OCI-LY7 (cell line): ENCODE results near the gene RPLP2. TPM values are rescaled to one million over a fixed set of nuclear protein-coding genes. Genes with fewer than 3 reads are reported as not detected.
A peak's percentile ranks its signal among the peaks of the same experiment; 100 is the strongest.

ENCODE experiments used
- BruUV-seq: library from RNA; stranded (reverse); fragments of 400-500 nt; replicated peaks from 2 replicates; lab custom pipeline; 2021; lab: Mats Ljungman, UMichigan
- CTCF ChIA-PET: fragments of 300-600 bp; sonication (Branson Sonifier 250); formaldehyde crosslinking; loops from one replicate; lab custom pipeline; 2022; ENCODE audit warnings: antibody characterized with exemption; ENCODE audit not compliant: unreplicated experiment; lab: Charles Lee
- POLR2A ChIA-PET: fragments of 300-600 bp; sonication (Branson Sonifier 250); formaldehyde crosslinking; loops from one replicate; lab custom pipeline; 2022; ENCODE audit warnings: antibody characterized with exemption; lab: Charles Lee
- DNase-seq: peaks from one replicate; pipeline ENCODE4 v3.0.0-alpha.2; 2015; ENCODE audit warnings: low spot score
- H2AFZ ChIP-seq: fragments of 200-600 bp; sonication (generic), shearing (Covaris generic); 2 replicates; pipeline ENCODE4 v1.6.1; 2014; ENCODE audit warnings: mild to moderate bottlenecking, antibody characterized with exemption, low read length, moderate library complexity
- H3K27ac ChIP-seq: fragments of 200-600 bp; sonication (generic); 2 replicates; pipeline ENCODE4 v1.5.1; 2014; ENCODE audit warnings: mixed run types, low read depth, mild to moderate bottlenecking, moderate library complexity, low read length, inconsistent platforms; ENCODE audit not compliant: poor library complexity, severe bottlenecking
- H3K36me3 ChIP-seq: fragments of 200-600 bp; sonication (generic); 2 replicates; pipeline ENCODE4 v1.6.1; 2014; ENCODE audit warnings: mild to moderate bottlenecking, antibody characterized with exemption, low read length, moderate library complexity, mixed read lengths; ENCODE audit not compliant: insufficient read depth
- H3K4me1 ChIP-seq: fragments of 200-600 bp; sonication (generic); 2 replicates; pipeline ENCODE4 v1.5.1; 2014; ENCODE audit warnings: mild to moderate bottlenecking, low read length; ENCODE audit not compliant: insufficient read depth, poor library complexity, severe bottlenecking
- H3K4me2 ChIP-seq: fragments of 200-600 bp; sonication (generic); 2 replicates; pipeline ENCODE4 v1.6.1; 2014; ENCODE audit warnings: mild to moderate bottlenecking, low read length
- H3K4me3 ChIP-seq: fragments of 200-600 bp; sonication (generic); 2 replicates; pipeline ENCODE4 v1.5.1; 2014; ENCODE audit warnings: mild to moderate bottlenecking, low read depth, low read length; ENCODE audit not compliant: poor library complexity, severe bottlenecking
- H3K79me2 ChIP-seq: fragments of 200-600 bp; sonication (generic); 2 replicates; pipeline ENCODE4 v1.6.1; 2016; ENCODE audit warnings: low read depth, mild to moderate bottlenecking, low read length, moderate library complexity, mixed read lengths; ENCODE audit not compliant: insufficient read depth
- H3K9me2 ChIP-seq: fragments of 200-600 bp; sonication (generic); 2 replicates; pipeline ENCODE4 v1.6.1; 2016; ENCODE audit warnings: mild to moderate bottlenecking, low read length, mixed read lengths; ENCODE audit not compliant: insufficient read depth
- H3K9me3 ChIP-seq: fragments of 200-600 bp; sonication (generic); 2 replicates; pipeline ENCODE4 v1.6.1; 2014; ENCODE audit warnings: mild to moderate bottlenecking, mixed run types, low read length, mixed read lengths
- H4K20me1 ChIP-seq: fragments of 200-600 bp; sonication (generic); 2 replicates; pipeline ENCODE4 v1.6.1; 2014; ENCODE audit warnings: mild to moderate bottlenecking, antibody characterized with exemption, low read length, moderate library complexity, mixed read lengths; ENCODE audit not compliant: insufficient read depth
- CTCF ChIP-seq: fragments of 200-600 bp; sonication (generic); conservative IDR thresholded peaks from 2 replicates; pipeline ENCODE4 v1.5.1; 2014; ENCODE audit warnings: mild to moderate bottlenecking, antibody characterized with exemption, low read length, moderate library complexity, mixed read lengths
- EZH2phosphoT487 ChIP-seq: fragments of 200-600 bp; sonication (generic); IDR thresholded peaks from 2 replicates; pipeline ENCODE4 v1.6.1; 2018; ENCODE audit warnings: low read depth, borderline replicate concordance, mild to moderate bottlenecking, mixed run types, antibody characterized with exemption, low read length, moderate library complexity, mixed read lengths
- intact Hi-C: fragments of 100-400 bp; cut with micrococcal nuclease; formaldehyde crosslinking; loops from one replicate; pipeline ENCODE4 v1.10.0; 2022; ENCODE audit not compliant: unreplicated experiment
- total RNA-seq, 2 experiments: library from RNA; depleted of rRNA in 1 of 2; stranded (reverse); fragments of >200 nt in 1 of 2; shearing (Covaris generic) in 1 of 2; gene quantifications; 2 replicates each; pipeline ENCODE4 v1.2.3, GENCODE V29; 2014 to 2022

Gene RPLP2
- total RNA-seq, 2 experiments from 2014 or later = 1,564 to 3,147 TPM

DNA sequence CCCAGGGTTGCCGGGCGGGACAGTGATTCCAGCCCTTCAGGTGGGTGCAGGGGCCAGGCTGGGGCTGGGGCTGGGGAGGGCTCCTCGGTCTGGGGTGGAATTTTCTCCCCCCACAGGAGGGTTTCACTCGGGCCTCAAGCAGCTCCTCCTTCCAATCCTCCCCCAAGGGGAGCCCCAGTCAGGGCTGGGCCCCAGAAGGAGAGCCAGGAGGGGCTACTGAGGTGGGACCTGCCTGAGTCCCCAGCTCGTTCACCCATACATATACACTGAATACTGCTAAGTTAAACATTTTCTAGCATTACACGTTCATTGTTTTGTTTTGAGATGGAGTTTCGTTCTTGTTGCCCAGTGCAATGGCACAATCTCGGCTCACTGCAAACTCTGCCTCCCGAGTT is 16.5 kb downstream of the RPLP2 start:
- Histone ChIP-seq H3K9me3 (no peaks in the 10 kb centered on the region), H2AFZ (no peak overlapping the region), H3K79me2 (no peaks in the 10 kb centered on the region), H3K9me2 (no peaks in the 10 kb centered on the region), H4K20me1 (no peaks in the 10 kb centered on the region), H3K4me2 (peak overlapping the region; percentile 76; the same call in 1 of the 2 replicates), H3K4me3 (no peak overlapping the region), H3K36me3 (no peaks in the 10 kb centered on the region), H3K27ac (no peak overlapping the region), H3K4me1 (peaks cover 36% of the 10 kb centered on the region)
- intact Hi-C loops = no loop called here
- ChIA-PET POLR2A (no interaction called here), CTCF (no interaction called here)
- BruUV-seq = no TSS peak
- TF ChIP-seq CTCF (no peak), EZH2phosphoT487 (no peak)
- no peak for DNase-seq

DNA sequence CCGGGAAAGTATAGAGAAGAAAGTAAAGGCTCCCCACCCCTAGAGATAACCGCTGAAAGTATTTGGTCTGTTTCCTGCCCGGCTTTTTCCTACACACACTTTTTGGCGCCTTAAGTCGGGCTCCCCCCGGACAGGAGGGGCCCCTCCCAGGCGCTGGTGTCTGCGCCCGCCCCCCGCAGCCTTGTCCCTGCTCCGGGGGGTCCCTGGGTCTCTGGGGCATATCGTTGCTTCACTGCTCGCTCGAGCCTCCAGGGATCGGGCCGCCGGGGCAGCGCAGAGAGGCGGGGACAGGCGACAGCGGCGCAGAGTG is 17.0 kb downstream of the RPLP2 start:
- Histone ChIP-seq H3K9me3 (no peaks in the 10 kb centered on the region), H4K20me1 (no peaks in the 10 kb centered on the region), H3K4me2 (peak overlapping the region; percentile 76), H3K9me2 (no peaks in the 10 kb centered on the region), H3K4me3 (peak overlapping the region; percentile 62), H3K36me3 (no peaks in the 10 kb centered on the region), H3K4me1 (peaks cover 36% of the 10 kb centered on the region), H3K27ac (no peak overlapping the region), H3K79me2 (no peaks in the 10 kb centered on the region), H2AFZ (peak overlapping the region; percentile 59; the same call in 1 of the 2 replicates)
- TF ChIP-seq EZH2phosphoT487 (no peak), CTCF (no peak)
- CTCF ChIA-PET = no interaction called here
- POLR2A ChIA-PET = no interaction called here
- BruUV-seq = no TSS peak
- DNase-seq = no peak
- intact Hi-C loops = no loop called here

GRCh38 chr11:827146-827896 is 17.6 kb downstream of the RPLP2 start:
- ChIA-PET CTCF (no interaction called here), POLR2A (interaction anchor here (0.8 kb wide), 1 partner anchor 8 kb away, joined by 3 read pairs; no protein-coding TSS in a partner anchor)
- H3K79me2 ChIP-seq = no peaks in the 10 kb centered on the region
- no peaks in the 10 kb centered on the region for H4K20me1 ChIP-seq
- H3K4me2 ChIP-seq = peak overlapping the region; percentile 76
- H3K9me3 ChIP-seq = no peaks in the 10 kb centered on the region
- DNase-seq = peak; percentile 43
- no peak overlapping the region for H3K27ac ChIP-seq
- H3K4me1 ChIP-seq = peaks cover 36% of the 10 kb centered on the region
- no TSS peak for BruUV-seq
- H2AFZ ChIP-seq = peak overlapping the region; percentile 59; the same call in 1 of the 2 replicates
- TF ChIP-seq EZH2phosphoT487 (no peak), CTCF (no peak)
- H3K9me2 ChIP-seq = no peaks in the 10 kb centered on the region
- intact Hi-C loops = no loop called here
- H3K4me3 ChIP-seq = peak overlapping the region; percentile 62
- H3K36me3 ChIP-seq = no peaks in the 10 kb centered on the region
